HuH-7 (cell line): ENCODE measurements around the gene GALNT6.
"Not testable (repeated sequence)": the region's sequence is repeated elsewhere in the genome, so short reads cannot be mapped to it uniquely, and the experiment has no call there.

Source experiments
- DNase-seq: peaks from one replicate; pipeline ENCODE4 v3.0.0; 2011; ENCODE audit warnings: low spot score

The GALNT6 gene

GRCh38 chr12:51323317-51323960 is 67.8 kb downstream of the GALNT6 start:
- no peak for DNase-seq

- no peak for DNase-seq
Observed at GRCh38 chr12:51322452-51322851, 68.8 kb downstream of the GALNT6 start.

DNA sequence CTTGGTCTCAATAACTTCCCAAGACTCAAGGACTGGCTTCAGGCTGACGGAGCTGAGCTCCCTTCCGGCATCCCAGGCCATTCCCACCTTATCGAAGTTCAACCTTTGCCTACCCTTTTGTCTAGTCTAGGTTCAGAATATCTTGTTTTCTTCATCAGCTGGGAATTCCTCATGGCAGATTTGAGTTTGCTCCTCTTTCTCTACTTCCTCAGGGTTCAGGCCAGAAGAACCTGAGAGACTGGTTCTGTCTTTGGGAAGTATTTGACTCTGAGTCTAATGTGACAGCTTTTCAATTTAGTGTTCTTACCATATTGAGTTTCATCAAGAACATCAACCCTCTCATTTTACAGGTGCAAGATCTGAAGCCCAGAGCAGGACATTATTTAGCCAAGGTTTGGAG is 69.3 kb downstream of the GALNT6 start:
- DNase-seq, result no peak

DNA sequence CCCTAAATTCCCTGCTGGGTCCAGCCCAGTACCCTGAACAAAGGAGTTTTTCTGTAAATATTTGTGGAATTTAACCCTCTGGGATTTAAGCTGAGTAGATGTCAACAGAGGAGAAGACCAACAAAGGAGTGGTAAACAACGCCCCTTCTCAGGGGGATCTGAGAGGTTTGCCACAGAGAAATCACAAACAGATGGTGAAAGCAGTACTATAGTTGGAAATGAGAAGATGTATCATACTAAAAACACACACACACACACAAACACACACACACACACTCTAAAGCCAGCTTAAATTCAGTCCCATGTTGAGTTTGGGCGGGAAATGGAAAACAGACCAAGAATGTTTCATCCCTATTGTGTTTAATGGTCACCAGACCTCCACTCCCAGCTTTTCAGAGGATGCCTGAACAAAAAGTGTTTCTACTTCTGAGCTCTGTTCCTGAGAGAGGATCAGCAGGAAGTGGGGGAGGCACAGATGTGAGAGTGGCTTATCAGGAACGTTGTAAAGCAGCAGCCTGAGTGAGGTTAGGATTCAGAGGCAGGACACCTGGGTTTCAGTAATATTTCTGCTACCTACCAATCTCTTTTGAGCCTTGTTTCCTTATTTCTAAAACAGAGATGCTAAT is 70.4 kb downstream of the GALNT6 start:
- DNase-seq, result peak; percentile 59

DNA sequence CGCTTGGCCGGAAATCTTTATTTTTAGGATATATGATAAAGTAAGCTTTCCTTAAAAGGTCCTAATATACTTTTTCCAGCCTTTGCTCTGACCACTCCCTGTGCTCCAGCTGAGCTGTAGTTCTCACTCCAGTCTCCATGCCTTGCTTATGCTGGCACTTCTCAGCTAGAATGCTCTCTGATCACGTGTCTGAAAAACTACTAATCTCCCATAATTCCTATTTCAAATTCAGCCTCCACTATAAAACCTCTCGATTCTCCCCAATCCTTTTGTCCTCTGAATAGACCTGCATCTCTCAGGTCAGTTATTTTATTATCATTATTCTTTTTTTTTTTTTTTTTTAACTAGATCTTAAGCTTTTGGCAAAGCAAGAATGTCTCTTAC is 70.9 kb downstream of the GALNT6 start:
- no peak for DNase-seq

- no peak for DNase-seq
Observed at GRCh38 chr12:51318846-51319599, 72.2 kb downstream of the GALNT6 start.

- not testable (repeated sequence) for DNase-seq
Observed at GRCh38 chr12:51318057-51318806, 73.0 kb downstream of the GALNT6 start.

GRCh38 chr12:51311389-51311788 is 79.8 kb downstream of the GALNT6 start:
- no peak for DNase-seq

DNA sequence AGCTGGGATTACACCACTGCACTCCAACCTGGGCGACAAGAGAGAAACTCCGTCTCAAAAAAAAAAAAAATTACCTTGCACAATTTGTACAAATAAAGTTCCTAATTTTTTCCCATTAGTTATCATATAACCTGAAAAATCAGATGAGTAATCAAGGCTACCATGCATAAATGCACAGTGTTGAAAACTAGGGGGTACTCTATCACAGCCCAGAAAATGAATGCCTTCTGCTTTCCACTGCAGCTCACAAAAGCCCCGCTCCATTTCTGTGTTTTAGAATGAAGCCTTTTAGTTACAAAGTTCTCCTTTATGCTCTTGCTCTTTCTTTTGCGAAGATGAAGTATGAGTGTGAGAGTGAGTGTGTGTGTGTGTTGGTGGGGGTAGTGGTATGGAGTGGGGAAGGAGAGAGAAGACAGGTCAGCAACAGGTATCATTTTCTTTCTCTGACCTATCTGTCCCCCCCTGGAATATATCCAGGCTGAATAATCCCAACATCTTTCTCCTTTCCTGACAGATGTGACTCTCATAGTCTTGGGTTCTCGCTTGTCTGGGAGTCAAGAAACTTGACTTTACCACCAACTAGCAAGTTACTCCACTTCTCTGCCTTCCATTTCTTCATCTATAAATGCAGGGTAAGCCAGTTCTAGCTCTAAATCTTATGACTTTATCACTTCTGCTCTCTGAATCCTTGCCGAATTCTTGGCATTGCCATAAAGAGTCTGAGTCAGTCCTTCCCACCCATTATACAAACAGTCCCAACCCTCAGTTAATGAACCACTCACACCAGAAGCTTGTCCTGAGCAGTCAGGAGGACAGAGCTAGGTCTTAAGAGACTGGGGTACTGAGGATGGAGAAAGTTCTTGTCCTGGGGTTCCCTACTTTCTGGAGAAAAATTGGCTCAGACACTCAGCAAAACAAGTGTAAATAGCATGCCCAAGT is 83.3 kb downstream of the GALNT6 start:
- DNase-seq, result no peak

- no peak for DNase-seq
Observed at GRCh38 chr12:51306507-51306906, 84.7 kb downstream of the GALNT6 start.
